ENCODE measurements around the gene CNNM2.

DNA sequence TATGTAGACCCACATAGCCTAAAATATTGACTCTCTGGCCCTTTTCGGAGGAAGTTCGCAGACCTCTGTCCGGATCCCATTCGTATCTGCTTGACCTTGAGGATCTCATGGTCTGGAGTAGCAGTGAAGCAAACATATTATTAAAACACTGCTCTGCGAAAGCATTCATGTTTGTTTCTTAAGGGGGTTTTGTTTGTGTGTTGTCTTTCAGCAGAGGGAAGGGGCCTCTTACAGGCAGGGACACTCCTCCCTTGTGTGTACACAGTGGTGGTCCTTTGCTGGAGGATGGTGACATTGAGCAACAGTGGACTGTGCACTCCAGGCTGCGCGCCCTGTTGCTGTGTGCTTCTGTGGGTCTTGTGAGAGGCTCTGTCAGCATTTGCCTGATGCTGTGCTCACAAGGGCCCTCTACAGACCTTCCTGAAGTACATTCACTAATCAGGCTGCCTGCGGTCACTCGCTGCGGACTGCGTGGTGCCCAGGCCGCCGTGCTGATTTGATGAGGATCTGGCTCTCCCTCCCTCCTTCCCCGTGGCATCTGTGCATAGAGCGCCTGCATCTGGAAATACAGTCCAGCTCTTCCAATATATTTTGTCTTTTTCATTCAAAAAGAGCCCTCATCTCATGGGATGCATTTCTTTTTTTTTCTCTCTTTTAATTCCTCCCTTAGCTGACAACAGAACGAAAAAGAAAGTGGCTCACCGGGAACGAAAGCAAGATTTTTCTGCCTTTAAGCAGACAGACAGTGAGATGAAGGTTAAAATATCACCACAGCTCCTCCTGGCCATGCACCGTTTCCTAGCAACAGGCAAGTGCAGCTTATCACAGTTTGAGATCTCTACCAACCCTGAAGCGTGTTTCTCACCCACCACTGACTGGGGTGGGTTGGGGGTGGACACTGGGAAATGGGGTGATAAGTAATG, 135.8 kb downstream of the CNNM2 start:
- no peak for TF ChIP-seq EZH2 (IDR thresholded peaks at IDR 0.05; ENCODE audit: insufficient read depth, poor library complexity, severe bottlenecking)
- TF ChIP-seq EZH2phosphoT487 (IDR thresholded peaks at IDR 0.05; ENCODE audit: insufficient read depth, low read depth), result no peak
